ENCODE measurements around the gene GPRC5A.

The GPRC5A gene

DNA sequence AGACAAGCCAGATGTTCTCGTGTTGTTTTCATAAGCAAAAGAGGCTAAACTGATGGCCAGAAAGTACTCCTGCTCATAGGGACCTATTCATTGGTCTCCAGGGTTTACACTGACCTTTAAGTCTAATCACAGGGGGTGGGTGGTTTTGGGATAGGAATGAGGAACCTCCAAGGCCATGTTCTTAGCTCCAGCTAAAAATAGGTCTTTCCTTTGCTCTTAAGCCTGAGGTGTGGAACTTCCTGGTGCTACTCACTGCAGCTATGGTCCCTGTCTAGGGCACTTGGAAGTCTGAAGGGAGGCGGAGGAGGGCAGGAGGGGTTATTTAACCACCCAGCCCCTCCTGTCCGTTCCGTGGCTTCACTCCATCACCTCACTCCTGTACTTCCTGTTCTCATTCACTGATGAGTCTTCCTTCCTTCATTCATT, 18.6 kb downstream of the GPRC5A start:
- no peak for DNase-seq (ENCODE audit: low spot score)

- no peak for DNase-seq (ENCODE audit: low spot score)
Measured at GRCh38 chr12:12912711-12913110, 21.3 kb downstream of the GPRC5A start.

GRCh38 chr12:12915656-12916055, 24.3 kb downstream of the GPRC5A start:
- DNase-seq (ENCODE audit: low spot score) = peak; percentile 61

- DNase-seq (ENCODE audit: low spot score) = peak; percentile 95
Measured at GRCh38 chr12:12916135-12916944, 25.0 kb downstream of the GPRC5A start.

DNA sequence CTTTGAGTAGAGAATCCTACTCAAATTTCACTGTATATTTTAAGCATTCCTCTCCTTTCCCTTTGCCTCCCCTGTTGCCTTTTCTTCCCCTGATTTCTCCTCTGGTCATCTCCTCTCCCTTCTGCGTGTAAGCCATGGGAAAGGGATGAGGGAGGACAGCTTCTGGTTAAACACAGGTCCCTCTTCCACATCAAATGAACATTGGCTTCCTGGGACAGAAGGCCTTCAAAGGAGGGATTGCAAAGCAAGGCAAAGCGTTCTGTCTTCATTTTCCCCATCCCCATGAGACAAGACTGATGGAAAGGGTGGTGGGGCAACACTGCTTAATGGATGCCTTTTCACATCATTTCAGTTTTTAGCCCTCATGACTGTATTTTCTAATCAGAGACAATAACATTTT, 26.2 kb downstream of the GPRC5A start:
- no peak for DNase-seq (ENCODE audit: low spot score)

- no peak for DNase-seq (ENCODE audit: low spot score)
Measured at GRCh38 chr12:12918781-12919389, 27.5 kb downstream of the GPRC5A start.

DNA sequence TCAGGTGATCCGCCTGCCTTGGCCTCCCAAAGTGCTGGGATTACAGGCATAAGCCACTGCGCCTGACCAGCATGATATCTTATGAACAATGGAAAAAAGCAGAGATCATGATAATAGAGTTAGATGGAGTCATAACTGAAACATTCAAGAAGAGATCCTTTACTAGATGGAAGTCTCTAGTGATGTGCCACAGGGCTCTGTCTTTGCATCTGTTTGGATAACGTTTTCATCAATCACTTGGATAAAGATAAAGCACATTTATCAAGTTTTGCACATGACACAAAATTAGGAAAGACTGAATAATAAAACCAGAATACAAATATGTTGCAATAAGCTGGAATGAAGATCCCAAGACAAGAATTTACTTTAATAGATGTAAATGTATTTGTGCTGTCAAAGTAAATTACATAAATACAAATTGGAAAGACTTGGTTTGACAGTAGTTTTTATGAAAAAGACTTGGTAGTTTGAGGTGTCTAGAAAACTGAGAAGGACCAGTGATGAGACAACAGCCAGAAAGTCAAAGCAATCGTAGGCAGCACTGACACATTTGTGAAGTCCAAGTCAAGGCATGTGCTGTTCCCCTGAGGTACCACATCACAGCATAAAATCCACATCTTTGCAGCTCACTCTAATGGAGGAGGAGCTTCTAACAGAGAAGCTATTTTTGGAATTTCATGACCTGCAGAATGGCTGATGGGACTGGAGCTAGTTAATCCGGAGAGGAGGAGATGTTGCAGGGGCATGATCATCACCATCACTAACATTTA, 28.5 kb downstream of the GPRC5A start:
- no peak for DNase-seq (ENCODE audit: low spot score)

- DNase-seq (ENCODE audit: low spot score) = peak; percentile 62
Measured at GRCh38 chr12:12922191-12922616, 30.8 kb downstream of the GPRC5A start.

DNA sequence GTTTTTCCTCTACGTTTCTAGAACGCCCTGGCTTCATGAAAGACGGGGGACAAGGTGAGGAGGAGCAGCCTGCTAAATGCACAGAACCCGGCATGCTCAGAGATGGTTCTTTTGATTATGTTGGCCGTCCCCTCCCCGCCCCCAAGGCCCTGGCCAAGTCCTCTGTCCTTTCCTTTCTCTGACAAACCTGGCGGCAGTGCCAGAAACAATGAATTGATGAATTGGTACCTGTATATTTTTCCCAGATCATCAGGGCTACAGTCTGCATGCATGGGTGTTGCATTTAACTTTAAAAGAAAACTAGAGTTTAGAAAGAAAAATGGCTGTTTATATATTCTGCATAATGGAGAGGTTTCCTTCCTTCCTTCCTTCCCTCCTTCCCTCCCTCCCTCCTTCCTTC, 31.6 kb downstream of the GPRC5A start:
- DNase-seq (ENCODE audit: low spot score) = no peak

GRCh38 chr12:12924169-12924568, 32.8 kb downstream of the GPRC5A start:
- DNase-seq (ENCODE audit: low spot score) = no peak

- no peak for DNase-seq (ENCODE audit: low spot score)
Measured at GRCh38 chr12:12925388-12925787, 34.0 kb downstream of the GPRC5A start.

- DNase-seq (ENCODE audit: low spot score) = no peak
Measured at GRCh38 chr12:12926571-12927071, 35.3 kb downstream of the GPRC5A start.

GRCh38 chr12:12927211-12928079, 36.1 kb downstream of the GPRC5A start:
- no peak for DNase-seq (ENCODE audit: low spot score)

GRCh38 chr12:12929696-12930095, 38.3 kb downstream of the GPRC5A start:
- no peak for DNase-seq (ENCODE audit: low spot score)

DNA sequence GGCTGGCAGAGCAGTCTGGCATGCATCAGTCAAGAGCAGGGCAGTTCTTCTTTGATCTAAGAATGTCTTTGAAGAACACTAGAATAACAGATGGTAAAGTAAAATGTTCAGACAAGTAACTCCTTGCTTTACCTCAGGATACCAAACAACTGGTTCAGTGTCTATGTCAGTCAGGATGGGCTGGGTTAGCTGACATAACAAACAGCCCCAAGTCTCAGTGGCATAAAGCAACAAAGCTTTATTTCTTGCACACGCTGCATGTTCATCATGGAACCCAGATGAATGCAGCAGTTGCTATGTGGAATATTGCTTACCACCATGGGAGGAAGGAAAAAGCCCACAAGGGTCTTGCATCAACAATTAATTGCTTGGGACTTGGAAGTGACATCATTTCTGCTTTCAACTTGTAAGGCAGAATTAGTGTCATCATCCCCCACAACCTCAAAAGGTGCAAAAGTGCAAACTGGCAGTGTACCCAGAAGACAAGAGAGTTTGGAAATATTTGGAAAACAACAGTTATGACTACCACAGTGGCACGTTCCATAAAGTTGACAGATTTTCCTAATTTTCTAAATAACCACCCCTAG, 39.4 kb downstream of the GPRC5A start:
- no peak for DNase-seq (ENCODE audit: low spot score)

DNA sequence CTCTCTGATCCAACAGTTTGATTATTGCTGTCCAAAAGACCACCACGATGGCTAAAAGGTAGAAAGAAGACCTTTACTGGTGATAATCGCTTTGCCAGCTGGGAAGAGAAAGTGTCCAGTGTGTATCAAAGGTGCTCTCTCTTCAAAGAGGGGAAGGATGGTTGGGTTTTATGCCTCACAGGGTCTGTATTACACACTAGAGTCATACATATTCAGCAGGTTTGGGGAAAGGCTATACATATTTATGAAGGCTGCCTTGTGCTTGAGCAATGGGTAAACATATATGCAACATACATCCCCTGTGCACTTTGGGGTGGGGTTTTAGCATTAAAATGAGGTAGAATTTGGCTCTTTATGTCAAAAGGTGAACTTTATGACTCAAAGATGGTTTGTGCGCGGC, 42.4 kb downstream of the GPRC5A start:
- no peak for DNase-seq (ENCODE audit: low spot score)

- no peak for DNase-seq (ENCODE audit: low spot score)
Measured at GRCh38 chr12:12934556-12934955, 43.2 kb downstream of the GPRC5A start.

DNA sequence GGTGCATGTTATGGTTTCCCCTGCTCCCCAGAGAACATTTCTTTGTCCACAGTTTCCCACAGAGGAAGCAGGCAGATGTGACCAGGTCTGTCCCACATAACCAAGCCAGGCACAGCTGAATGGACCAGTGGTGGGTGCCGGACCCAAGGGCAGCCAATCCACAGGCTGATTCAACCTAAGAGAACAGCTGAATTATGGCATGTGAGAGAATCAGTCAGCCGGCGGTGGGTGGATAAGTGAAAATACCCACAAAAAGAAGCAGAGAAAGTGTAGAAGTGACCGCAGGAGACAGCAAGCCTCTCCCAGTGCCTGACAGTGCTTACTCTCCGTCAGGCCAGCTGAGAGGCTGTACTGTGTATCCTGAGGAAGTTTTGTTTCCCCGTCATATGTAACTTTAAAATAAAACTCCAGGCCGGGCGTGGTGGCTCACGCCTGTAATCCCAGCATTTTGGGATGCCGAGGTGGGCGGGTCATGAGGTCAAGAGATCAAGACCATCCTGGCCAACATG, 45.7 kb downstream of the GPRC5A start:
- no peak for DNase-seq (ENCODE audit: low spot score)

GRCh38 chr12:12938541-12938940, 47.2 kb downstream of the GPRC5A start:
- DNase-seq (ENCODE audit: low spot score) = no peak

- DNase-seq (ENCODE audit: low spot score) = no peak
Measured at GRCh38 chr12:12939888-12940287, 48.5 kb downstream of the GPRC5A start.
